Mucosa of descending colon (tissue), 3 donors: Measurements from ENCODE around the gene HRG. TPM values are rescaled to one million over a fixed set of nuclear protein-coding genes. Genes with fewer than 3 reads are reported as not detected.
"Not testable (repeated sequence)": the region's sequence is repeated elsewhere in the genome, so short reads cannot be mapped to it uniquely, and the experiment has no call there.

Experiments used
- ATAC-seq: fragments of 200-7000 bp; cut with Tn5 transposase; one replicate; pipeline ENCODE4 v1.9.1; 2020; ENCODE audit warnings: mild to moderate bottlenecking, moderate library complexity
- DNase-seq, 3 donors: peaks; one replicate each; pipeline ENCODE4 v3.0.0-alpha.2; 2020
- H3K36me3 ChIP-seq: fragments of 200-600 bp; one replicate; pipeline ENCODE4 v1.8.0; 2021; ENCODE audit warnings: low read depth, mild to moderate bottlenecking
- H3K4me1 ChIP-seq: fragments of 200-600 bp; one replicate; pipeline ENCODE4 v1.8.0; 2021; ENCODE audit warnings: low read depth, mild to moderate bottlenecking
- H3K4me3 ChIP-seq: fragments of 200-600 bp; one replicate; pipeline ENCODE4 v1.8.0; 2021; ENCODE audit warnings: mild to moderate bottlenecking
- H3K9me3 ChIP-seq: fragments of 200-600 bp; one replicate; pipeline ENCODE4 v1.8.0; 2021; ENCODE audit warnings: mild to moderate bottlenecking
- intact Hi-C, 2 donors: fragments of 100-400 bp; cut with DNase I in 1 of 2; cut with micrococcal nuclease in 1 of 2; formaldehyde crosslinking; loops; one replicate each; pipeline versions ENCODE4 v1.11.0 to v1.11.1; 2022; cut with DNase I, micrococcal nuclease
- total RNA-seq, 3 donors: library from RNA; stranded (reverse); fragmentation: NEBNext Ultra II Directional in 2 of 3; extraction: Animal tissue kit (Norgen Biotek cat#: 25700) in 2 of 3; gene quantifications; one replicate each; pipeline versions ENCODE4 v1.2.1 to v1.2.4, GENCODE V29; 2021 to 2023
- TF ChIP-seq, protein P1 (sequence below): fragments of 200-600 bp; IDR thresholded peaks from one replicate; pipeline ENCODE4 v1.8.0; 2022; ENCODE audit warnings: antibody characterized with exemption, mild to moderate bottlenecking
- donor health status: DM: no; HTN: no; CAD: no; lungs with moderate emphysema.
- donor health status: DM: no; HTN: no; CAD: no.
- donor health status: DM: no; HTN: yes; CAD: no.

Gene HRG
- total RNA-seq, 3 donors from 2014 or later, result not detected

DNA sequence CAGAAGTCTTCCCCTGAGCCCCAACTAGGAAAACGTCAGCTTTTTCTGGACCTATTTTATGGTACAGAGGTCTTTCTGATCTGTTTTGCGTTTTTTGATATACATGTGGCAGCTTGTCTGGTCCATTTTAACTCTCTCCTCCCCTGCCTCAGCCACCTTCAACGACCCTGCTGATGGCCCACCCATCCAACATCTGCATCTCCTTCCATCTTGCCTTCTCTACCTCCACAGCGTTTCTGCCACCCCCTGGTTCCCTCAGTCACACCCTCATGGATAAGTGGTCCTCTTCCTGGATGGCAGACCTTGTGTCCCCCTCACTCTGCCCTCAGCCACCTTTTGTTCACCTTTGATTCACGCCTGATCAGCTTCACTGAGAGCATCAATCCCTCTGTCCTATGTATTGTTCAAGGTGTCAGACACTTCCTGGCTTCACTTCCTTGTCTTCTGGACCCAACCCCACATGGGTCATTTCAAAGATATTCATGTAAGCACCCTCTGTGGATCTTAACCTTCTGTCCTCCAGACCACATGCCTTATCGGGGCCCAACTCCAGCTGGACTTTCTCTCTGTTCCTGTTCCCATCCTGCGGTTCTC, 39.5 kb upstream of the HRG start:
- Histone ChIP-seq H3K9me3 (no peaks in the 10 kb centered on the region), H3K4me3 (no peak overlapping the region), H3K36me3 (no peaks in the 10 kb centered on the region), H3K4me1 (no peaks in the 10 kb centered on the region)
- ATAC-seq (no peak), DNase-seq (no peak)
- intact Hi-C loops, result no loop called here
- TF ChIP-seq, protein P1, sequence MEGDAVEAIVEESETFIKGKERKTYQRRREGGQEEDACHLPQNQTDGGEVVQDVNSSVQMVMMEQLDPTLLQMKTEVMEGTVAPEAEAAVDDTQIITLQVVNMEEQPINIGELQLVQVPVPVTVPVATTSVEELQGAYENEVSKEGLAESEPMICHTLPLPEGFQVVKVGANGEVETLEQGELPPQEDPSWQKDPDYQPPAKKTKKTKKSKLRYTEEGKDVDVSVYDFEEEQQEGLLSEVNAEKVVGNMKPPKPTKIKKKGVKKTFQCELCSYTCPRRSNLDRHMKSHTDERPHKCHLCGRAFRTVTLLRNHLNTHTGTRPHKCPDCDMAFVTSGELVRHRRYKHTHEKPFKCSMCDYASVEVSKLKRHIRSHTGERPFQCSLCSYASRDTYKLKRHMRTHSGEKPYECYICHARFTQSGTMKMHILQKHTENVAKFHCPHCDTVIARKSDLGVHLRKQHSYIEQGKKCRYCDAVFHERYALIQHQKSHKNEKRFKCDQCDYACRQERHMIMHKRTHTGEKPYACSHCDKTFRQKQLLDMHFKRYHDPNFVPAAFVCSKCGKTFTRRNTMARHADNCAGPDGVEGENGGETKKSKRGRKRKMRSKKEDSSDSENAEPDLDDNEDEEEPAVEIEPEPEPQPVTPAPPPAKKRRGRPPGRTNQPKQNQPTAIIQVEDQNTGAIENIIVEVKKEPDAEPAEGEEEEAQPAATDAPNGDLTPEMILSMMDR, result no peak

DNA sequence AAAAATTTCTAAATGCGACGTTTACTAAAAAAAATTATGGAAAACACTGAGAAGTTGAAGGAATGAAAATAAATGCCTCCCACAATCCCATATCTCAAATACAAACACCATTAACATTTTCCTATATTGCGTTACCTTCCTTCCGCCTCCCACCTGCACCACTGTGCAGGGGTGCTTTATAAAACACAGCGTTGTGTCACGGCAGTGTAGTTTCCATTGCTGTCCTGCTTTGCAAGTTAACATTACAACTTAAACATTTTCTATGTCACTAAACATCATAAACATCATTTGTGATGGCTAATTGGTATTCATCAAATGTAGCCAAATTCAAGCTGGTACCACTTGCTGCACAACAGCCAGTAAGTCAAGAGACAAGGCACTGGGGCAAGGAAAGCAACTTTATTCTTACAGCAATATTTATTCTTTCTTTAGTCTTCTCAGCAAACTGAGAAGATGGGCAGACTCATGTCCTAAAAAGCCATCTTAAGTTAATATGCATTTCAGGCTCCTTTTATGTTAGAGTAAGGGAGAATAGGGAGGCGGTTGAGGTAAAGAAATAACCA, 37.9 kb upstream of the HRG start:
- Histone ChIP-seq H3K4me3 (no peak overlapping the region), H3K4me1 (no peaks in the 10 kb centered on the region), H3K9me3 (no peaks in the 10 kb centered on the region), H3K36me3 (no peaks in the 10 kb centered on the region)
- DNase-seq (no peak), ATAC-seq (no peak)
- intact Hi-C loops, result no loop called here
- TF ChIP-seq, protein P1, result no peak

DNA sequence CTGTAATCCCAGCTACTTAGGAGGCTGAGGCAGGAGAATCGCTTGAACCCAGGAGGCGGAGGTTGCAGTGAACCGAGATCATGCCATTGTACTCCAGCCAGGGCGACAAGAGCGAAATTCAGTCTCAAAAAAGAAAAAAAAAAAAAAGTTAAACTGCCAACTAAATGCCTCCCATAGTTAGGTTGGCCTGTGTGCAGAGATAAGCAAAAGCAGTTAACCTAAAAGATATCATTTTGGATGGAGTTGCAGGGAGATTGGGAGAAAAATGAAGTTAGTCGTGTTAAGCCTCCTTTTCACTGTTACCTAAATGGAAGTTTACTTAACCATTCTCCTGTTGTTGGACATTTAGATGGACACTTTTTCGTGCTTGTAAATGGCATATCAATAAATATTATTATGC, 37.1 kb upstream of the HRG start:
- TF ChIP-seq, protein P1, result no peak
- Histone ChIP-seq H3K36me3 (no peaks in the 10 kb centered on the region), H3K9me3 (no peaks in the 10 kb centered on the region), H3K4me3 (no peak overlapping the region), H3K4me1 (no peaks in the 10 kb centered on the region)
- no peak for ATAC-seq
- intact Hi-C loops, result no loop called here
- no peak for DNase-seq

DNA sequence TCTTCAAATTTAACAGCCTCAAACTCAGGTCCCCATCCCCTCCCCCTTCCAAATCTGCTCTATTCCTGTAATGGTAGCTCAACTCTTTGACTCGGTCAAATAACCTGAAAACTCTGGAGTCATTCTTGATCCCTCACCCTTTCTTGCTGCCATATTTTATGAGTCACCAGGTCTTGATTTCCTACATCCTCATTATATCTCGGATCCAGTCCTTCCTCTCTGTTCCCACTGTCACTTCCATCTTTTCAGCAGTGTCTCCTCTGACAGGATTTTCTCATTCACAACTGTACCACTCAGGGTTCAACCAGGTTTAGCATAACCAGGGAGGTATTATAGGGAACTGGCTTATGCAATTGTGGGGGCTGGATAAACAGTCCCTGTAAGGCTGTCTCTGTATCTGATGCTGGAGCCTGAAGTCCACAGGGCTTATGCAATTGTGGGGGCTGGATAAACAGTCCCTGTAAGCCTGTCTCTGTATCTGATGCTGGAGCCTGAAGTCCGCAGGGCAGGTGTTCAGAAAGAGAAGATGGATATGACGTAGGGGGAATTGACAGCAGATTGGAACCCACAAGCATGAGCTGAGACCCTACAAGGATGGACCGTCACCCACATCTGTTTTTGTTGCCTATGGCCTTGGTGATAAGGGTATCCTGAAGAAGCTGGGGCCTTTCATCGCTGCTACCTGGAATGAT, 34.7 kb upstream of the HRG start:
- Histone ChIP-seq H3K9me3 (no peaks in the 10 kb centered on the region), H3K4me1 (no peaks in the 10 kb centered on the region), H3K4me3 (no peak overlapping the region), H3K36me3 (no peaks in the 10 kb centered on the region)
- ATAC-seq (no peak), DNase-seq (no peak)
- TF ChIP-seq, protein P1, result no peak
- intact Hi-C loops, result no loop called here

DNA sequence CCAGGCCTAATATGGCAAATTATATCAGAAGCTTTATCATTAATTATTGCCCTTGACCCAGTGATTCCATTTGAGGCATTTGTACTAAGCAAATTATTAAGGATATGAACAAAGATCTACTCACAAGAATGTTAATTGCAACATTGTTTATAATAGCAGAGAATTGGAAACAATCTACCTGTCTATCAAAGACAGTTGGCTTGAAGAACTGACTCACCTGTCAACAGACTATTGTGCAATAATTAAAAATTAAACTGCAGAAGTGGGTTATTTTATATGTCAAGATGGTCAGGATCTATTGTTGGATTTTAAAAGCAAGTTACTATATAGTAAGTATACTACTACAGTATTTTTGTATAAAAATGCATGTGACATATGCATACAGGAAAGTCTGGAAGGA, 32.3 kb upstream of the HRG start:
- no peaks in the 10 kb centered on the region for H3K36me3 ChIP-seq
- no peak for DNase-seq
- H3K4me3 ChIP-seq, result no peak overlapping the region
- no peak for ATAC-seq
- intact Hi-C loops, result no loop called here
- H3K9me3 ChIP-seq, result no peaks in the 10 kb centered on the region
- H3K4me1 ChIP-seq, result peaks cover 9% of the 10 kb centered on the region
- TF ChIP-seq, protein P1, result no peak

DNA sequence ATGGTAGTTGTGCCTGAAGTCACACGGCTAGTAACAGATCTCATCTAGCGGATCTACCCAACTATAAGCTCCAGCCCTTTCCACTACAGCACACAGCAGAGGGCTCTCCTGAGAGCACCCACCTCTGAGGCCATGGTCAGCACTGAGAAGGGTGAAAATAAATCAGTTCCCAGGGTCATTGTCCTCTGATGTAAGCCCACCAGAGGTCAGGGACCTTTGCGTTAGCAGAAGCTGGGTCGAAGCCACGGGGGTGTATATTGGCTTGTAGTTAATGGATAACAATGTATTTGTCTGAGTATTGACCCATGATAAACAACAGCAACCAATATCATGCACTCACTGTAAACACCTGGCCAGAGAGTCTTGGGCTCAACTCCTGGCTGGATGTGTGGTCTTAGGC, 31.6 kb upstream of the HRG start:
- H3K36me3 ChIP-seq, intact Hi-C loops, H3K4me1 ChIP-seq, H3K4me3 ChIP-seq, ATAC-seq, H3K9me3 ChIP-seq, DNase-seq: not testable (repeated sequence)
